Measurements from ENCODE around the gene NFU1.
"Not testable (repeated sequence)": the region's sequence is repeated elsewhere in the genome, so short reads cannot be mapped to it uniquely, and the experiment has no call there.

The NFU1 gene

GRCh38 chr2:69449906-69450305 lies 12.7 kb upstream of the NFU1 start:
- DNase-seq, result no peak

- DNase-seq, result not testable (repeated sequence)
Observed at GRCh38 chr2:69443673-69444072, 6.4 kb upstream of the NFU1 start.

GRCh38 chr2:69439499-69439898 lies 2.3 kb upstream of the NFU1 start:
- DNase-seq, result peak; percentile 26

GRCh38 chr2:69438580-69438979 lies 1.3 kb upstream of the NFU1 start:
- DNase-seq, result no peak

- DNase-seq, result no peak
Observed at GRCh38 chr2:69437751-69438154, 518 bp upstream of the NFU1 start.

- DNase-seq, result no peak
Observed at GRCh38 chr2:69436596-69436937, 668 bp downstream of the NFU1 start.

GRCh38 chr2:69434753-69435152 lies 2.5 kb downstream of the NFU1 start:
- DNase-seq, result no peak

GRCh38 chr2:69429491-69430183 lies 7.6 kb downstream of the NFU1 start:
- DNase-seq, result no peak

- no peak for DNase-seq
Observed at GRCh38 chr2:69428981-69429380, 8.3 kb downstream of the NFU1 start.

- DNase-seq, result no peak
Observed at GRCh38 chr2:69424419-69424818, 12.8 kb downstream of the NFU1 start.

- DNase-seq, result no peak
Observed at GRCh38 chr2:69422198-69422597, 15.0 kb downstream of the NFU1 start.

- DNase-seq, result not testable (repeated sequence)
Observed at GRCh38 chr2:69419111-69419510, 18.1 kb downstream of the NFU1 start.

- DNase-seq, result no peak
Observed at GRCh38 chr2:69416147-69416546, 21.1 kb downstream of the NFU1 start.

- no peak for DNase-seq
Observed at GRCh38 chr2:69411120-69411519, 26.1 kb downstream of the NFU1 start.

- DNase-seq, result no peak
Observed at GRCh38 chr2:69405306-69405705, 31.9 kb downstream of the NFU1 start.

- DNase-seq, result no peak
Observed at GRCh38 chr2:69400121-69400520, 37.1 kb downstream of the NFU1 start.

- DNase-seq, result no peak
Observed at GRCh38 chr2:69397234-69397633, 40.0 kb downstream of the NFU1 start.

- no peak for DNase-seq
Observed at GRCh38 chr2:69395866-69396265, 41.4 kb downstream of the NFU1 start.

GRCh38 chr2:69393963-69394362 lies 43.3 kb downstream of the NFU1 start:
- DNase-seq, result no peak

- no peak for DNase-seq
Observed at GRCh38 chr2:69390471-69390870, 46.8 kb downstream of the NFU1 start.

- DNase-seq, result no peak
Observed at GRCh38 chr2:69390001-69390400, 47.2 kb downstream of the NFU1 start.

GRCh38 chr2:69389271-69389670 lies 48.0 kb downstream of the NFU1 start:
- no peak for DNase-seq

- no peak for DNase-seq
Observed at GRCh38 chr2:69387770-69388481, 49.3 kb downstream of the NFU1 start.

- peak; percentile 93 for DNase-seq
Observed at GRCh38 chr2:69386789-69387734, 50.2 kb downstream of the NFU1 start, which contains the start of gene GFPT1. GFPT1 (minus strand) TSS chr2:69387227; CDS start chr2:69387071, 156 bp downstream.

Data from CD4-positive, alpha-beta T cell treated with Interleukin-12 subunit alpha and Interleukin-12 subunit beta, for 1 hour (primary cell).